Skeletal muscle satellite cell (primary cell): ENCODE data around the gene RIC8A.
"Not testable (repeated sequence)": the region's sequence is repeated elsewhere in the genome, so short reads cannot be mapped to it uniquely, and the experiment has no call there.

Experiments used
- H3K27me3 ChIP-seq: 2 replicates; pipeline ENCODE4 v1.7.0; 2013; ENCODE audit warnings: low read length; ENCODE audit not compliant: control insufficient read depth, insufficient read depth
- H3K36me3 ChIP-seq: 2 replicates; pipeline ENCODE4 v1.7.0; 2013; ENCODE audit warnings: mild to moderate bottlenecking, control low read depth, low read length; ENCODE audit not compliant: insufficient read depth
- H3K4me1 ChIP-seq: 2 replicates; pipeline ENCODE4 v1.7.0; 2013; ENCODE audit warnings: low read length; ENCODE audit not compliant: control insufficient read depth, insufficient read depth
- H3K4me2 ChIP-seq: 2 replicates; pipeline ENCODE4 v1.7.0; 2013; ENCODE audit warnings: mild to moderate bottlenecking, low read length
- H3K4me3 ChIP-seq: 2 replicates; pipeline ENCODE4 v1.7.0; 2013; ENCODE audit warnings: low read length
- H3K9ac ChIP-seq: 2 replicates; pipeline ENCODE4 v1.7.0; 2013; ENCODE audit warnings: mild to moderate bottlenecking, low read depth, low read length, moderate library complexity
- H3K9me3 ChIP-seq: replicated peaks from 2 replicates; pipeline ENCODE4 v1.7.0; 2013; ENCODE audit warnings: mild to moderate bottlenecking, control low read depth, low read length

Gene RIC8A

GRCh38 chr11:212150-213100 is 4.9 kb downstream of the RIC8A start:
- Histone ChIP-seq H3K4me3 (no peak overlapping the region), H3K36me3 (peaks cover 61% of the 10 kb centered on the region), H3K4me1 (peaks cover 23% of the 10 kb centered on the region), H3K9me3 (no peaks in the 10 kb centered on the region), H3K27me3 (no peaks in the 10 kb centered on the region), H3K4me2 (no peak overlapping the region), H3K9ac (no peak overlapping the region)

- Histone ChIP-seq H3K4me3 (no peak overlapping the region), H3K36me3 (peaks cover 61% of the 10 kb centered on the region), H3K27me3 (no peaks in the 10 kb centered on the region), H3K9ac (no peak overlapping the region), H3K9me3 (no peaks in the 10 kb centered on the region), H3K4me2 (no peak overlapping the region), H3K4me1 (peaks cover 23% of the 10 kb centered on the region)
These were observed 5.6 kb downstream of the RIC8A start for GRCh38 chr11:213111-213510.

GRCh38 chr11:214083-214482 is 6.6 kb downstream of the RIC8A start:
- H3K36me3 ChIP-seq: peaks cover 61% of the 10 kb centered on the region
- no peak overlapping the region for H3K9ac ChIP-seq
- no peaks in the 10 kb centered on the region for H3K9me3 ChIP-seq
- no peaks in the 10 kb centered on the region for H3K27me3 ChIP-seq
- H3K4me2 ChIP-seq: no peak overlapping the region
- peaks cover 23% of the 10 kb centered on the region for H3K4me1 ChIP-seq
- H3K4me3 ChIP-seq: no peak overlapping the region

GRCh38 chr11:215581-216037 is 8.1 kb downstream of the RIC8A start:
- H3K4me1 ChIP-seq: peaks cover 9% of the 10 kb centered on the region
- no peak overlapping the region for H3K4me2 ChIP-seq
- no peaks in the 10 kb centered on the region for H3K27me3 ChIP-seq
- no peaks in the 10 kb centered on the region for H3K9me3 ChIP-seq
- H3K9ac ChIP-seq: no peak overlapping the region
- no peak overlapping the region for H3K4me3 ChIP-seq
- peaks cover 49% of the 10 kb centered on the region for H3K36me3 ChIP-seq

DNA sequence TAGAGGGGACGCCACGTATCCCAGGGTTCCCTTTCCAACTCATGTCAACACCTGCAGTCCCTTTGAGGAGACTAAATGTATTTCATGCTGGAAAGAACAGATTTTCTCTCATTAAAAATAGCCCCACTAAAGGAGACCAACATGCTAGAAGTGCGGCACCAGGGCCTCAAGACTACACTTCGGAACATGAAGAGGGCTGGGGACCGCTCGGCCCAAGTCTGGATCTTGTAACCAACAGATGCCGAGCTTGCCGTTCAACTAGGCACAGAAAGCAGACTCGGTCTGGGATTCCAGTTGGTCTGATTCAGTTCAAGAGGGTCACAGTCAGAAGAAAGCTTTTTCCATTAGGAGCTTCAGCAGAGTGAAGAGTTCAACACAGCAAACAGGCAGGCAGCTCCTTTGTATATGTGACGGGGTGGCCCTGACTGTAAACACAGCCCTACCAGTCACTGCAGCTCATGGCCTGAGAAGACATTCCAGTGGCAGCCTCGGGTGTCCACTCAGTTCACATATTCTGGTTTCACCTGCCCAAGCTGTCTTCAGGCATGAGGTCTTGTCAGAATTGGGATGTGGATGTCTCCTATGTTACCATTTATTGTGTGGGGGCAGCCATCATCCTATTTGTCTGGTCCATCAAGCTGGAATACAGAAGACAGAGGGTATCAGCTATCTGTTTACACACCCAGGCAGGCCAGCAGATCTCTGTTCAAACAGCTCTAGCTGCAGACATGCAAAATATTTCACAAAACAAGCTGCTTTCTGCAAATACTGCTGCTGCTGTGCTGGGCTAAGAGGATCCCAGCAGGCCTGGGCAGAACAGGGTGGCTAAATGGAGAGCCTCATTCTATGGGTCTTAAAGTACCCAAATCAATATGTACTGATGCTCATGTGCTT is 8.8 kb downstream of the RIC8A start:
- H3K27me3 ChIP-seq: no peaks in the 10 kb centered on the region
- no peak overlapping the region for H3K4me2 ChIP-seq
- no peak overlapping the region for H3K4me3 ChIP-seq
- peaks cover 2% of the 10 kb centered on the region for H3K4me1 ChIP-seq
- H3K36me3 ChIP-seq: peaks cover 42% of the 10 kb centered on the region
- H3K9ac ChIP-seq: no peak overlapping the region
- H3K9me3 ChIP-seq: no peaks in the 10 kb centered on the region

DNA sequence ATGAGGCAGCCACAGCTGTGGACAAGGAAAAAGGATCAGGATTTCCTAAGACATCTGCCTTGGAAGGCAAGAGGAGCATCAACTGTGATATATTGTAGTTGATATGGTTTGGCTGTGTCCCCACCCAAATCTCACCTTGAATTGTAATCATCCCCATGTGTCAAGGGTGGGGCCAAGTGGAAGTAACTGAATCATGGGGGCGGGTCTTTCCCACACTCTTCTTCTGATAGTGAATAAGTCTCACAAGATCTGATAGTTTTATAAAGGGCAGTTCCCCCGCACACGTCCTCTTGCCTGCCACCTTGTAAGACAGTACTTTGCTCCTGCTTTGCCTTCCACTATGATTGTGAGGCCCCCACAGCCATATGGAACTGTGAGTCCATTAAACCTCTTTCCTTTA is 10.2 kb downstream of the RIC8A start:
- no peaks in the 10 kb centered on the region for H3K27me3 ChIP-seq
- H3K36me3 ChIP-seq: peaks cover 28% of the 10 kb centered on the region
- H3K4me3 ChIP-seq: no peak overlapping the region
- no peaks in the 10 kb centered on the region for H3K9me3 ChIP-seq
- H3K4me2 ChIP-seq: no peak overlapping the region
- H3K9ac ChIP-seq: no peak overlapping the region
- no peaks in the 10 kb centered on the region for H3K4me1 ChIP-seq

GRCh38 chr11:218815-219593 is 11.5 kb downstream of the RIC8A start:
- no peaks in the 10 kb centered on the region for H3K4me1 ChIP-seq
- no peak overlapping the region for H3K4me3 ChIP-seq
- H3K9me3 ChIP-seq: no peaks in the 10 kb centered on the region
- no peaks in the 10 kb centered on the region for H3K27me3 ChIP-seq
- H3K36me3 ChIP-seq: peaks cover 15% of the 10 kb centered on the region
- H3K4me2 ChIP-seq: no peak overlapping the region
- no peak overlapping the region for H3K9ac ChIP-seq

- H3K4me1 ChIP-seq, H3K4me2 ChIP-seq, H3K27me3 ChIP-seq, H3K9me3 ChIP-seq, H3K36me3 ChIP-seq, H3K4me3 ChIP-seq, H3K9ac ChIP-seq: not testable (repeated sequence)
These were observed 13.2 kb downstream of the RIC8A start for GRCh38 chr11:220641-221215.

- no peak overlapping the region for H3K4me3 ChIP-seq
- H3K4me1 ChIP-seq: peaks cover 7% of the 10 kb centered on the region
- no peaks in the 10 kb centered on the region for H3K36me3 ChIP-seq
- no peak overlapping the region for H3K9ac ChIP-seq
- no peaks in the 10 kb centered on the region for H3K27me3 ChIP-seq
- H3K9me3 ChIP-seq: no peaks in the 10 kb centered on the region
- no peak overlapping the region for H3K4me2 ChIP-seq
These were observed 14.0 kb downstream of the RIC8A start for GRCh38 chr11:221539-221938.

GRCh38 chr11:221998-222789 is 14.7 kb downstream of the RIC8A start:
- Histone ChIP-seq H3K4me1 (peaks cover 7% of the 10 kb centered on the region), H3K4me2 (no peak overlapping the region), H3K4me3 (no peak overlapping the region), H3K9ac (no peak overlapping the region), H3K36me3 (no peaks in the 10 kb centered on the region), H3K27me3 (no peaks in the 10 kb centered on the region), H3K9me3 (no peaks in the 10 kb centered on the region)
